Osteocyte (in vitro differentiated cells): Measurements from ENCODE around the gene FRYL. TPM values are rescaled to one million over a fixed set of nuclear protein-coding genes. Genes with fewer than 3 reads are reported as not detected.

Source experiments
- DNase-seq: peaks from one replicate; pipeline ENCODE4 v3.0.0; 2021; ENCODE audit warnings: mixed read lengths; ENCODE audit not compliant: unreplicated experiment; ENCODE audit errors: extremely low spot score
- H3K27ac Mint-ChIP-seq: one replicate; pipeline ENCODE4 v1.8.0; 2021; ENCODE audit warnings: mild to moderate bottlenecking, mixed read lengths; ENCODE audit not compliant: unreplicated experiment
- H3K27me3 Mint-ChIP-seq: one replicate; pipeline ENCODE4 v1.8.0; 2021; ENCODE audit warnings: mixed read lengths; ENCODE audit not compliant: unreplicated experiment
- H3K36me3 Mint-ChIP-seq: one replicate; pipeline ENCODE4 v1.8.0; 2021; ENCODE audit warnings: mixed read lengths; ENCODE audit not compliant: unreplicated experiment
- H3K4me1 Mint-ChIP-seq: one replicate; pipeline ENCODE4 v1.8.0; 2021; ENCODE audit warnings: mixed read lengths; ENCODE audit not compliant: unreplicated experiment
- H3K4me3 Mint-ChIP-seq: one replicate; pipeline ENCODE4 v1.8.0; 2021; ENCODE audit warnings: mild to moderate bottlenecking, moderate library complexity, mixed read lengths; ENCODE audit not compliant: unreplicated experiment
- H3K9me3 Mint-ChIP-seq: one replicate; pipeline ENCODE4 v1.8.0; 2021; ENCODE audit warnings: mixed read lengths; ENCODE audit not compliant: unreplicated experiment
- CTCF ChIP-seq: fragments of 200-600 bp; sonication (generic); IDR thresholded peaks from 2 replicates; pipeline ENCODE4 v1.5.0; 2021; ENCODE audit warnings: antibody characterized with exemption, mild to moderate bottlenecking, moderate library complexity
- total RNA-seq: library from RNA; stranded (reverse); gene quantifications from 2 replicates; pipeline ENCODE4 v1.2.1, GENCODE V29; 2021

FRYL gene
- total RNA-seq, 1 donor from 2014 or later = 61.9 TPM

GRCh38 chr4:48654015-48654664 is 125.9 kb downstream of the FRYL start:
- TF ChIP-seq CTCF = no peak
- no peaks in the 10 kb centered on the region for H3K36me3 Mint-ChIP-seq
- H3K4me3 Mint-ChIP-seq = no peak overlapping the region
- H3K9me3 Mint-ChIP-seq = no peaks in the 10 kb centered on the region
- no peak for DNase-seq
- H3K27ac Mint-ChIP-seq = peak overlapping the region; percentile 39
- H3K4me1 Mint-ChIP-seq = peaks cover 34% of the 10 kb centered on the region
- no peaks in the 10 kb centered on the region for H3K27me3 Mint-ChIP-seq

DNA sequence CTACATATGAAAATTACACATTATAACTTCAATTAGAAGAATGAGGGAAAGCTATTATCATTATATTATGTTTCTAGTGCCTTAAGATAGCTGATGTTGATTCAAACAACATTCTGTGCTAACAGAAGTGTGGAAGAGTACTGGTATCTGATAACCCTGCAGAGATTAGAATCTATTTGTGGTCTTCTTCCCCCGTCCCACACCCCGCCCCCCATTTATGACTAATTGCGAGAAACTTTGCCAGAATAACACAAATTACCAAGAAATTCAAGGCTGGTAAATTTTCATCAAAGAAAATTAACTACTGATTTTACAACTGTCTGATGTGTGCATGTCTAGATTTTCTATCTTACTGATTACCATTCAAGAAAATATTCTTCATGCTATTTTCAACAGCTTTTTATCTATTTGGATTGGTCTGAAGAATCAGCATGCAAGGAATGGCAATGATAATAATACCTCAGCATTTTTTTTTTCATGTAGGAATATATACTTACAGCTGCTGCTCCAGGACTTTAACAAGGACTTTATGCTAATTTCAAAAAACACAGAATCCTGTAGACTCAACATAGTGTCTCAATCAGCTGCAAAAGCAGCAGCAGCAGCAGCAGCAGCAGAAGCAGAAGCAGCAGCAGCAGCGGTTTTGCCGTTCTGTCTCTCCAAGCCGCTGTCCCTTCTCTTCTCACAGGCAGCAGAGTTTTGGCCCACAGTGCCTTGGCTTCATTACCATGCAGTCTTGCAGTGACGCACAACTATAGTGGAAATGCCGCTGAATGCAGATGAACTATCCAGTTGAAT is 126.7 kb downstream of the FRYL start:
- no peak for TF ChIP-seq CTCF
- H3K4me3 Mint-ChIP-seq = no peak overlapping the region

GRCh38 chr4:48651914-48652313 is 128.2 kb downstream of the FRYL start:
- Mint-ChIP-seq H3K36me3 (no peaks in the 10 kb centered on the region), H3K9me3 (no peaks in the 10 kb centered on the region), H3K4me3 (no peak overlapping the region), H3K27me3 (no peaks in the 10 kb centered on the region), H3K27ac (no peak overlapping the region), H3K4me1 (peaks cover 32% of the 10 kb centered on the region)
- DNase-seq = no peak
- no peak for TF ChIP-seq CTCF

More for the DNA sequence above, 126.7 kb downstream of the FRYL start:
- no peaks in the 10 kb centered on the region for H3K27me3 Mint-ChIP-seq
- peaks cover 34% of the 10 kb centered on the region for H3K4me1 Mint-ChIP-seq
- no peaks in the 10 kb centered on the region for H3K9me3 Mint-ChIP-seq
- peak overlapping the region; percentile 21 for H3K27ac Mint-ChIP-seq
- DNase-seq = no peak
- no peaks in the 10 kb centered on the region for H3K36me3 Mint-ChIP-seq

GRCh38 chr4:48649505-48649904 is 130.6 kb downstream of the FRYL start:
- no peak for TF ChIP-seq CTCF
- H3K27ac Mint-ChIP-seq = no peak overlapping the region
- H3K4me1 Mint-ChIP-seq = peaks cover 26% of the 10 kb centered on the region
- no peak for DNase-seq
- no peaks in the 10 kb centered on the region for H3K9me3 Mint-ChIP-seq
- H3K4me3 Mint-ChIP-seq = no peak overlapping the region
- no peaks in the 10 kb centered on the region for H3K36me3 Mint-ChIP-seq
- H3K27me3 Mint-ChIP-seq = no peaks in the 10 kb centered on the region

GRCh38 chr4:48645225-48645794 is 134.8 kb downstream of the FRYL start:
- H3K4me3 Mint-ChIP-seq = no peak overlapping the region
- TF ChIP-seq CTCF = no peak
- H3K4me1 Mint-ChIP-seq = peaks cover 28% of the 10 kb centered on the region
- H3K36me3 Mint-ChIP-seq = no peaks in the 10 kb centered on the region
- no peaks in the 10 kb centered on the region for H3K9me3 Mint-ChIP-seq
- DNase-seq = no peak
- H3K27me3 Mint-ChIP-seq = no peaks in the 10 kb centered on the region
- no peak overlapping the region for H3K27ac Mint-ChIP-seq
